Common myeloid progenitor, CD34-positive (primary cell): ENCODE measurements around the gene HNRNPM.

Experiments
- CTCF ChIA-PET: fragments of 350-600 bp; sonication (Branson Sonifier 250); formaldehyde crosslinking; loops from one replicate; lab custom pipeline; 2021; ENCODE audit warnings: antibody characterized with exemption; lab: Charles Lee
- POLR2A ChIA-PET: fragments of 350-600 bp; sonication (Branson Sonifier 250); formaldehyde crosslinking; loops from one replicate; lab custom pipeline; 2021; ENCODE audit warnings: antibody characterized with exemption; lab: Charles Lee
- DNase-seq, 3 donors: peaks; one replicate each; pipeline versions ENCODE4 v3.0.0 to v3.0.0-alpha.2; 2013
- H3K27ac ChIP-seq, 2 experiments: 1 replicate in 1 of 2; 2 replicates in 1 of 2; pipeline ENCODE4 v1.7.0; 2013; ENCODE audit warnings: inconsistent platforms in 2 of 2, low read length in 2 of 2, mild to moderate bottlenecking in 2 of 2, low read depth in 1 of 2, moderate library complexity in 1 of 2; ENCODE audit not compliant: severe bottlenecking in 2 of 2, insufficient read depth in 1 of 2, poor library complexity in 1 of 2
- H3K27me3 ChIP-seq, 5 experiments: replicated peaks in 2 of 5; 1 replicate in 3 of 5; 2 replicates in 2 of 5; pipeline versions ENCODE4 v1.6.1 to v1.7.0; 2013; ENCODE audit warnings: low read length in 4 of 5, mild to moderate bottlenecking in 2 of 5, moderate library complexity in 2 of 5, inconsistent platforms in 1 of 5; ENCODE audit not compliant: insufficient read depth in 5 of 5, control insufficient read depth in 4 of 5
- H3K36me3 ChIP-seq, 4 experiments: 1 replicate in 2 of 4; 2 replicates in 2 of 4; pipeline versions ENCODE4 v1.6.1 to v1.7.0; 2013; ENCODE audit warnings: low read length in 3 of 4, control low read depth in 1 of 4, mild to moderate bottlenecking in 1 of 4; ENCODE audit not compliant: control insufficient read depth in 4 of 4, insufficient read depth in 4 of 4
- H3K4me1 ChIP-seq, 4 experiments: 1 replicate in 3 of 4; 2 replicates in 1 of 4; pipeline versions ENCODE4 v1.6.1 to v1.7.1; 2013; ENCODE audit warnings: low read length in 3 of 4, mild to moderate bottlenecking in 3 of 4, control low read depth in 1 of 4, inconsistent platforms in 1 of 4, moderate library complexity in 1 of 4; ENCODE audit not compliant: control insufficient read depth in 4 of 4, insufficient read depth in 4 of 4; ENCODE audit errors: control extremely low read depth in 1 of 4
- H3K4me3 ChIP-seq, 7 experiments: 1 replicate in 4 of 7; 2 replicates in 3 of 7; pipeline versions ENCODE4 v1.5.1 to v1.7.0; 2013; ENCODE audit warnings: mild to moderate bottlenecking in 7 of 7, low read length in 6 of 7, moderate library complexity in 6 of 7, inconsistent platforms in 2 of 7, low read depth in 2 of 7, control low read depth in 1 of 7; ENCODE audit not compliant: insufficient read depth in 4 of 7, control insufficient read depth in 1 of 7; ENCODE audit errors: extremely low read depth in 1 of 7
- H3K9me3 ChIP-seq, 5 experiments: 1 replicate in 4 of 5; 2 replicates in 1 of 5; pipeline versions ENCODE4 v1.6.1 to v1.7.1; 2013; ENCODE audit warnings: low read length in 4 of 5, mild to moderate bottlenecking in 2 of 5, inconsistent platforms in 1 of 5, low read depth in 1 of 5, moderate library complexity in 1 of 5; ENCODE audit not compliant: control insufficient read depth in 4 of 5, insufficient read depth in 2 of 5; ENCODE audit errors: control extremely low read depth in 1 of 5
- WGBS: methylation state at CpG from one replicate; pipeline ENCODE4 v1.1.5; 2013; ENCODE audit not compliant: insufficient coverage; 5-methylcytosine and 5-hydroxymethylcytosine counted together

Gene HNRNPM

GRCh38 chr19:8457827-8458226 lies 13.1 kb downstream of the HNRNPM start:
- peaks cover 28 to 91% (median 49%) of the 10 kb centered on the region in 4 experiments for H3K36me3 ChIP-seq
- peak overlapping the region in 1 of 2 experiments; percentile 4 for H3K27ac ChIP-seq
- DNase-seq: no peak
- H3K4me3 ChIP-seq: no peak overlapping the region
- CTCF ChIA-PET: interaction anchor here (1.2 to 1.3 kb wide), 2 partner anchors 29 to 34 kb away, joined by 3 read pairs; no protein-coding TSS in a partner anchor
- no peaks in the 10 kb centered on the region for H3K27me3 ChIP-seq
- 80% methylated on average over 1 of the region's 1 CpG for WGBS
- H3K9me3 ChIP-seq: no peaks in the 10 kb centered on the region
- peaks cover 0 to 8% (median 4%) of the 10 kb centered on the region in 4 experiments for H3K4me1 ChIP-seq
- POLR2A ChIA-PET: interaction anchor here (0.5 to 1.4 kb wide), 2 partner anchors 8 to 45 kb away, joined by 4 to 5 read pairs; partner anchors contain the start of gene MARCHF2

DNA sequence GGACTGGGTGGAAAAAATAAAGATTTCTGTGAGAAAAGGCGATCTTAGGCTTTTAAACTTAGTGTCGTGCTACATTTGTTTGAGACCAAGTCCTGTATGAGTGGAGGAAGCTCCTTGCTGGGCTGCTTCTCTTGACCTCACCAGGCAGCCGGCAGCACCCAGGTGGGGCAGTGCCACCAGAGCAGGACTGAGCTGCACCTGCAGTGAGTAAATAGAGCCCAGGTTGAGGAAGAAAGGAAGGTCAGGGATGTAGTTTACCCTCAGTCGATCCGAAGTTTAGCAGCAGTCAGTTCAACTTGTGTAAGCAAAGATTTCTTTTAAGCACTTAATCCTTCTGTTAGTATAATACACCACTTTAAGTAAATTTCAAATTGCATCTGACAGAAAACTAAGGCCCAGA lies 13.6 kb downstream of the HNRNPM start:
- no peak overlapping the region for H3K4me3 ChIP-seq
- H3K27me3 ChIP-seq: no peaks in the 10 kb centered on the region
- peaks cover 33 to 94% (median 51%) of the 10 kb centered on the region in 4 experiments for H3K36me3 ChIP-seq
- DNase-seq: no peak
- peaks cover 0 to 8% (median 3%) of the 10 kb centered on the region in 4 experiments for H3K4me1 ChIP-seq
- CTCF ChIA-PET: interaction anchor here (1.3 kb wide), 1 partner anchor 28 kb away, joined by 3 read pairs; no protein-coding TSS in a partner anchor
- 97% methylated on average over 3 of the region's 5 CpGs for WGBS
- POLR2A ChIA-PET: interaction anchor here (1.4 kb wide), 1 partner anchor 9 kb away, joined by 5 read pairs; no protein-coding TSS in a partner anchor
- peak overlapping the region in 1 of 2 experiments; percentile 4 for H3K27ac ChIP-seq
- no peaks in the 10 kb centered on the region for H3K9me3 ChIP-seq

DNA sequence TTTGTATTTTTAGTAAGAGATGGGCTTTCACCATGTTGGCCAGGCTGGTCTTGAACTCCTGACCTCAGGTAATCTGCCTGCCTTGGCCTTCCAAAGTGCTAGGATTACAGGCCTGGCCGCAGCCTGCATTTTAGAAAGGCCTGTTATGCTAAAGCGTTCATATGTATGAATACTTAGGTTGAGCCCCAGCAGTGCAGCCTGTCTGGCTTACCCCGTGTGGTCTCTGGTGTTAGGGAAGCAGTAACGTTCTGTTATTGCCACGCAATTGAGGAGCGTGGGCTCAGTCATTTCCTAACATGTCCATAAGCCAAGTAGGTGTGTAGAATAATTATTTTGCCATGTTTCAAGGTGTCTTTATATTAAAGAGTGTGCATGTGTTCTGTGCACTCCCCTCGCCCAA lies 14.3 kb downstream of the HNRNPM start:
- DNase-seq: no peak
- WGBS: 87% methylated on average over 5 of the region's 7 CpGs
- ChIA-PET CTCF (no interaction called here), POLR2A (no interaction called here)
- Histone ChIP-seq H3K4me3 (no peak overlapping the region), H3K4me1 (peaks cover 0 to 3% (median 1%) of the 10 kb centered on the region in 4 experiments), H3K36me3 (peaks cover 35 to 93% (median 53%) of the 10 kb centered on the region in 4 experiments), H3K27ac (peak overlapping the region in 1 of 2 experiments; percentile 8), H3K9me3 (no peaks in the 10 kb centered on the region), H3K27me3 (no peaks in the 10 kb centered on the region)

DNA sequence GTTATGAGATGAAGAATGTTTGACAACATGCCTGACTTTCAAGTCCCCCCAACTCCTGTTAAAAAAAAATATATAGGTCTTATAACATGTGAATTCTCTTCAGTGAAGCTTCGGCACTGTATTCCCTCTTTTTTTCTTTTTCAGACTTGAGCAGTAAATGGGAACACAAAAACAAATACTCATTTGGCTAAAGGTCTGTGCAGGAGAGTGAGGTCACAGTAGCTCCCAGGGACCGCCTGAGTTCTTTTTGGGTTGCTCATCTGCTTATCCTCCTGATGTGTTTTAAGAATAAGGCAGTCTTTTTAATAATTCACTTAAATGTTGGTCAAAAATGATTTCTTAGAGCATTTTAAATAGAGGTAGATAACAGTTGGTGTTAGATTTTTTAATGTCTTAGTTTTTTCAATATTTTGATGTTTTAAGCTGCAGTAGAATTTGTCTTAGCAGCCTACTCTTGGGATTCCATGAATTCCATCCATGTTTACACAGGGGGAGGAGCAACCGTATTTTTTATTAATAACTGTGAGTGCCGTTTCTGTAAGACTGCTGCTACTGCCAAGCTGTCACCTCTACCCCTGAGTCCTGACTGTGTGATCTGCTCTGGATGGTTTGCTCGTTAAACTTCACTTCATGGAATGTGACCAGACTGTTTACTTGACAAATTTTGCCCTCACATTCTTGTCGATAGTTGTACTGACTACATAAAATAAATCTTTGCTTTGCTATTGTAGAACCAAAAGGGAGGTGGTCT lies 14.9 kb downstream of the HNRNPM start:
- Histone ChIP-seq H3K4me3 (no peak overlapping the region), H3K4me1 (peaks cover 0 to 3% (median under 1%) of the 10 kb centered on the region in 4 experiments), H3K36me3 (peaks cover 38 to 97% (median 56%) of the 10 kb centered on the region in 4 experiments), H3K27me3 (no peaks in the 10 kb centered on the region), H3K27ac (peak overlapping the region in 1 of 2 experiments; percentile 8), H3K9me3 (no peaks in the 10 kb centered on the region)
- WGBS: 83% methylated on average over 3 of the region's 6 CpGs
- CTCF ChIA-PET: interaction anchor here (0.7 to 1.2 kb wide), 2 partner anchors 46 to 111 kb away, joined by 3 read pairs; partner anchors contain the start of gene MARCHF2
- DNase-seq: no peak
- POLR2A ChIA-PET: no interaction called here

- peaks cover 0 to 3% (median under 1%) of the 10 kb centered on the region in 4 experiments for H3K4me1 ChIP-seq
- H3K27ac ChIP-seq: no peak overlapping the region
- H3K4me3 ChIP-seq: no peak overlapping the region
- no peaks in the 10 kb centered on the region for H3K27me3 ChIP-seq
- POLR2A ChIA-PET: no interaction called here
- H3K36me3 ChIP-seq: peaks cover 39 to 97% (median 60%) of the 10 kb centered on the region in 4 experiments
- no peak for DNase-seq
- CTCF ChIA-PET: interaction anchor here (1.2 kb wide), 1 partner anchor 110 kb away, joined by 3 read pairs; no protein-coding TSS in a partner anchor
- 98% methylated on average over 6 of the region's 7 CpGs for WGBS
- H3K9me3 ChIP-seq: no peaks in the 10 kb centered on the region
Measured at GRCh38 chr19:8460516-8461298, 15.9 kb downstream of the HNRNPM start.

GRCh38 chr19:8461376-8461775 lies 16.6 kb downstream of the HNRNPM start:
- no peak overlapping the region for H3K4me3 ChIP-seq
- ChIA-PET POLR2A (interaction anchor here (1.5 kb wide), 1 partner anchor 17 kb away, joined by 3 read pairs; no protein-coding TSS in a partner anchor), CTCF (interaction anchor here (0.7 kb wide), 1 partner anchor 10 kb away, joined by 3 read pairs; no protein-coding TSS in a partner anchor)
- H3K27ac ChIP-seq: no peak overlapping the region
- H3K27me3 ChIP-seq: no peaks in the 10 kb centered on the region
- no peak for DNase-seq
- H3K9me3 ChIP-seq: no peaks in the 10 kb centered on the region
- H3K4me1 ChIP-seq: peaks cover 0 to 3% (median under 1%) of the 10 kb centered on the region in 4 experiments
- H3K36me3 ChIP-seq: peaks cover 41 to 97% (median 60%) of the 10 kb centered on the region in 4 experiments
- 81% methylated on average over 3 of the region's 4 CpGs for WGBS
